ENCODE measurements around the gene CADPS.

GRCh38 chr3:62805106-62805505, 70.1 kb downstream of the CADPS start:
- TF ChIP-seq POLR2A (IDR thresholded peaks at IDR 0.05) (no peak), CTCF (IDR thresholded peaks at IDR 0.05) (no peak), POLR2AphosphoS5 (IDR thresholded peaks at IDR 0.05) (no peak), EP300 (IDR thresholded peaks at IDR 0.05) (no peak)

All from sigmoid colon (tissue), 4 donors.